NOMO-1 treated with DMSO at 0.1 percent for 48 hours (cell line): ENCODE results near the gene RPL37A.

Experiments used
- DNase-seq: peaks from one replicate; lab custom pipeline; 2025; ENCODE audit not compliant: unreplicated experiment; lab: John Stamatoyannopoulos, UW

Gene RPL37A

GRCh38 chr2:216498379-216499352, at the start of gene RPL37A:
RPL37A (plus strand) TSS chr2:216498844; CDS start chr2:216498875, 31 bp downstream.
- peak; percentile 97 for DNase-seq

- DNase-seq, result no peak
These were observed 48.3 kb upstream of the RPL37A start for GRCh38 chr2:216450346-216450745.

GRCh38 chr2:216450784-216451183, 47.9 kb upstream of the RPL37A start:
- no peak for DNase-seq

GRCh38 chr2:216453955-216454614, 44.6 kb upstream of the RPL37A start:
- DNase-seq, result no peak

GRCh38 chr2:216463148-216463547, 35.5 kb upstream of the RPL37A start:
- no peak for DNase-seq

- DNase-seq, result no peak
These were observed 34.4 kb upstream of the RPL37A start for GRCh38 chr2:216464104-216464720.

GRCh38 chr2:216465579-216466195, 33.0 kb upstream of the RPL37A start:
- DNase-seq, result no peak

- DNase-seq, result no peak
These were observed 30.8 kb upstream of the RPL37A start for GRCh38 chr2:216467845-216468244.

- no peak for DNase-seq
These were observed 29.0 kb upstream of the RPL37A start for GRCh38 chr2:216469661-216470060.

GRCh38 chr2:216473187-216473586, 25.5 kb upstream of the RPL37A start:
- no peak for DNase-seq

GRCh38 chr2:216474925-216475670, 23.5 kb upstream of the RPL37A start:
- peak; percentile 76 for DNase-seq

- no peak for DNase-seq
These were observed 22.9 kb upstream of the RPL37A start for GRCh38 chr2:216475767-216476166.

GRCh38 chr2:216477283-216478035, 21.2 kb upstream of the RPL37A start:
- DNase-seq, result peak; percentile 83

- DNase-seq, result no peak
These were observed 20.5 kb upstream of the RPL37A start for GRCh38 chr2:216478151-216478550.

- no peak for DNase-seq
These were observed 19.9 kb upstream of the RPL37A start for GRCh38 chr2:216478791-216479190.

GRCh38 chr2:216480221-216480620, 18.4 kb upstream of the RPL37A start:
- DNase-seq, result no peak

GRCh38 chr2:216482640-216483039, 16.0 kb upstream of the RPL37A start:
- no peak for DNase-seq

GRCh38 chr2:216485237-216485636, 13.4 kb upstream of the RPL37A start:
- no peak for DNase-seq

- peak; percentile 81 for DNase-seq
These were observed 12.9 kb upstream of the RPL37A start for GRCh38 chr2:216485745-216486144.

GRCh38 chr2:216486271-216486670, 12.4 kb upstream of the RPL37A start:
- DNase-seq, result no peak
